Measurements from ENCODE around the gene HLA-F.

Gene HLA-F

DNA sequence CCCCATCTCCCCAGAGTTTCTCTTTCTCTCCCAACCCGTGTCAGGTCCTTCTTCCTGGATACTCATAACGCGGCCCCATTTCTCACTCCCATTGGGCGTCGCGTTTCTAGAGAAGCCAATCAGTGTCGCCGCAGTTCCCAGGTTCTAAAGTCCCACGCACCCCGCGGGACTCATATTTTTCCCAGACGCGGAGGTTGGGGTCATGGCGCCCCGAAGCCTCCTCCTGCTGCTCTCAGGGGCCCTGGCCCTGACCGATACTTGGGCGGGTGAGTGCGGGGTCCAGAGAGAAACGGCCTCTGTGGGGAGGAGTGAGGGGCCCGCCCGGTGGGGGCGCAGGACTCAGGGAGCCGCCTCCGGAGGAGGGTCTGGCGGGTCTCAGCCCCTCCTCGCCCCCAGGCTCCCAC, at the start of gene HLA-F:
HLA-F (plus strand) TSS at position 173 of the 404 bp plus-strand sequence; CDS start at position 203, 30 bp downstream.
- no peak for DNase-seq

DNA sequence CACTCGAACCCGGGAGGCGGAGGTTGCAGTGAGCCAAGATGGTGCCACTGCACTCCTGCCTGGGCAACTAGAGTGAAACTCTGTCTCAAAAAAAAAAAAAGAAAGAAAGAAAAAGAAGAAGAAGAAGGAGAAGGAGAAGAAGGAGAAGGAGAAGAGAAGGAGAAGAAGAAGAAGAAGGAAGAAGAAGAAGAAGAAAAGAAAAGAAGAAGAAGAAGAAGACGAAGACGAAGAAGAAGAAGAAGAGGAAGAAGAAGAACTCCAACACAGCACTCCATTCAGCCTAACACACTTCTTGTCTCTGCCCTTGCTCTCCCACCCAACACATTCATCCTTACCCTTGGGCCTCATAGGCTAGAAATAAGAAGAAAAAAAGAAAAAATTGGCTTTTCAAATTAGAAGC, 49.2 kb upstream of the HLA-F start:
- no peak for DNase-seq

DNA sequence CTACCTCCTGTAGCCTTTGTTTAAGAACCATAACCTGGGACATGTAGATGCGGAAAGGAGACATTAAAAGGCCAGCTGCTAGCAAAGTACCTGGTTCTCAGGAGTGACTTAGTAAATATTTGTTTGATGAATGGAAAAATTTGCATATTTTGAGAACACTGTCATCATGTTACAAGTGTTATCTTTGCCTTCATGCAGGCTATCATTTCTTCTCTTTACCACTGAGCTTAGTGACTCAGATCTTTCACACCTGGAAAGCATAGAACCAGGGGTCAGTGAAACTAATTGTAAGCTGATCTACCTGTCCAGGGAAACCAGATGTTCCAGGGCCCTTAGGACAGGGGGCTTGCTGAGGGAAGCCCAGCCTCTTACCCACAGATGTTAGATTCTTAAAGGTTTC, 47.7 kb upstream of the HLA-F start:
- no peak for DNase-seq

DNA sequence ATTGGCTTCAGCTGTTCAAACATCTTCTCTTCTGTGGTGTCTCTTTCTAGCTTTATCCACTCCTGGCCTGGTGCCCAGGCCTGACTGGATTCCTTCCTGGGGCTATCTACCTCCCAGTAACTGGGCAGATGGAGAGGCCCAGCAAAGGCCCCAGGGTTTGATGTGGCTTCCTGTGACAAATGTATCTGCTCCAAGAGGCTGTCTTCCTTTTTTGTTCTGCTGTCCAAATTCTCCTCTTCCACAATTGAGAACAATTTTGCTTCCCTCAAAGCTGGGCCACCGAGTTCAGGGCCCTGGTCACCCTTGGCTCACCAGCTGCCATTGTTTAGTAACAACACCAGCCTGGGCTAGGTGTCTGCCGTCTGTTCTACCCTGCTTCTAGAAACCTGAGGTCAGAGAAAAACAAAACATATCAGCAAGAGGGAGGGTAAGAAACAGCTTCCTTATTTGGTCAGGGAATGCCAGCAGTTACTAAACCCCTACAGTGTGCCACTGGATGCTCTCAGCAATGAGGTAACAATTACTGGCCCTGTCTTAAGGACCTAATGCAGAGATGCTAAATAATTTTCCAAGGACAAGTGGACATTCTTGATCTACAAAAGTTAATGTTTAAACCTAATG, 46.1 kb upstream of the HLA-F start:
- no peak for DNase-seq

DNA sequence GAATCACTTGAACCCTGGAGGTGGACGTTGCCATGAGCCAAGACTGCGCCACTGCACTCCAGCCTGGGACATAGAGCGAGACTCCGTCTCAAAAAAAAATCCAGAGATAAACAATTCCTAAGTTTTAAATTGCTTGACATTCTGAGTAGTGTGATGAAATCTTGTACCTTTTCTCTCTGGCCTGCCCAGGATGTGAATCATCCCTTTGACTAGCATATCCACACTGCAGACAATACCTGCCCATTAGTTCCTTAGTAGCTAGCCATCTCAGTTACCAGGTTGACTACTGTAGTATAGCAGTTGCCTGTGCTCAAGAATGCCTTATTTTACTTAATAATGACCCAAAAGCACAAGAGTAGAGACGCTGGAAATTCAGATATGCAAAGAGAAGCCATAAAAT, 45.1 kb upstream of the HLA-F start:
- no peak for DNase-seq

DNA sequence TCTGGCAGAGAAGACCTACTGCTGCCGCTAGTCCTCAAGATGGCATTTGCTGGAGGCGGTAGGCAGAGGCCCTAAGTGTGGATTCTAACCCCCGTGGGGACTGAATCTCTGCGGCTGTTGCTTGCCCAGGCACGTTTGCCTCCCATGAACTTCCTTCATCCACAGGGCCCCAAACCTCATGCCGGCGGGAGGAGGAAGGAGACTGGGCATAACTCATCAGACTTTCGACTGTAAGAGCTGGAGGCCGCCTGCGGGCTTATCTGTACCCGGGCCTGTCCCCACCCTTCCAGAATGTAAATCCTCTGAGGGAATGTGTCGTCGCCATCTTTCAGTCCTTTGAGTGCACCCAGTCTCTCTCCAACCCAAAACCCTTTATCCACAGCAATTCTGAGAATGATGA, 43.3 kb upstream of the HLA-F start:
- DNase-seq: no peak

DNA sequence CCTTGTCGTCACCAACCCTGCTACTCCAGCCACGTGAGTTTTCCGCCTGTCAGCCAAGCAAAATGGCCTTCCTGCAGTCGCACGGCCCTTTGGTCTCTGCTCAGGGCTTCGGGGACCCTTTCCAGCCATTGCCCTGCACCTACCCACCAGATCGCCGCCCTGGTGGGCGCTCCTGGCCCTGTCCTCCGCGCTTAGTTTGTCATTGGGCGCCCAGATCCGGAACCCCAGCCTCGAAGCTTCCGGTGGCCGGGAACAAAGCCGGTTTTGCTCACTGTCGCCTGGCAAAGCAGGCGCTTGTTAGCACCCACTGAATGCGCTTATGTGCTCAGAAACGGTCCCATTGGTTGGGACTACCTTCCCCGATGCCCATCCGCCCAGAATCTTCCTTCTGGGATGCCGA, 42.8 kb upstream of the HLA-F start:
- no peak for DNase-seq

DNA sequence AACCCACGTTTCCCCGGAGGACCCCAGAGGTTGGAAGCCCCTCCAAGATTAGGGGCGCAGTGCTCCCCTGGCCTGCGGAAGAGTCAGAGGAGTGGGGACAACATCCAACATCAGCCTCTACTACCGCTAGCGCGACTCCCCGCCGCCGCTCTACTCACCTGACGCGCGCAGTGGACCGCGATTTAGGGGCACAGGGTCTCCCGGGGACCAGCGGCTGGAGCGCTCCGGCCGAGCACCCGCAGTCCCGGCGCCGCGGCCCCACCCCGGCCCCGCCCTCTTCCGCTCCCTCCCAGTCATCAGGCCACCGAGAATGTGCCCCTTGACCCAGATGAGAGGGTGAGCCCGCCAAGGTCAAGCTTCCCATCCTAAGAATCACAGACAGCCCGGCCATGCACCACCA, 42.3 kb upstream of the HLA-F start, which contains the start of gene ZFP57:
ZFP57 (minus strand) TSS at position 249 of the 400 bp plus-strand sequence. CDS start 4,149 bp downstream, outside the sequence.
- no peak for DNase-seq

DNA sequence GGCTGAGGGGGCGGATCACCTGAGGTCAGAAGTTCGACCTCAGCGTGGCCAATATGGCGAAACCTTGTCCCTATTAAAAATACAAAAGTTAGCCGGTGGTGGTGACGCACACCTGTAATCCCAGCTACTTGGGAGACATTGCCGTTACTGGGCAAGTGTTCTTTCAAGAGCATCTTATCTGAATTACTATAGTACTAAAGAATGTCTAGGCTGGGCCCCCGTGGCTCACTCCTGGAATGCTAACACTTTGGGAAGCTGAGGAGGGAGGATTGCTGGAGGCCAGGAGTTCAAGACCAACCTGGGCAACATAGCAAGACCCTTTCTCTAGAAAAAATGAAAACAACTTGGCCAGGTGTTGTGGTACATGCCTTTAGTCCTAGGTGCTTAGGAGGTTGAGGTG, 41.4 kb upstream of the HLA-F start:
- DNase-seq: no peak

DNA sequence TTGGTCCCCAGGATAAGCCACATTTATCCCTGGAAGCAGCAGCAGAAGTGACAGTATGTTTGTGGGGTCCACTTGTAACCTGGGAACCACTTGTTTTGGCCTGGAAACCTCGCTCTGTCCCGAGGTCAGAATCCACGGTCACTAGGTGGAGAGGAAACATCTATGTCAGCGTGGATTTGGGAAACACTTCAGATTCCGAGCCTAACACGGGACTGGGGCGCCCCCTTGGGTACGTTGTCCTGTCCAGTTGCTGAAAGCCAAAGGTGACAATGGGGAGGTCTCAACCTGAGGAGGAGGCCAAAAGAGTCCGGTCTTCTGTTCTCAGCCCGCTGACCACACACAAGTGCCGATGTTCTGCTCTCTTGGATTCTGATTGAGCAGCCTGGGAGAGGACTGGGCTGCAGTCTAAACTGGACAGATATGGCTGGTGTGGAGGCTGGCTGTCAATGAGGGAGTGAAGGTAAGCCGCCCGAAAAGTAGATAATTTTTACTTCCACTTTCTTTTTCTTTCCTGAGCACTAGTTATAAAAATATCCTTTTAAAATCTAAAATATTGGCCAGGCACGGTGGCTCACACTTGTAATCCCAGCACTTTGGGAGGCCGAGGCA, 37.4 kb upstream of the HLA-F start:
- no peak for DNase-seq

DNA sequence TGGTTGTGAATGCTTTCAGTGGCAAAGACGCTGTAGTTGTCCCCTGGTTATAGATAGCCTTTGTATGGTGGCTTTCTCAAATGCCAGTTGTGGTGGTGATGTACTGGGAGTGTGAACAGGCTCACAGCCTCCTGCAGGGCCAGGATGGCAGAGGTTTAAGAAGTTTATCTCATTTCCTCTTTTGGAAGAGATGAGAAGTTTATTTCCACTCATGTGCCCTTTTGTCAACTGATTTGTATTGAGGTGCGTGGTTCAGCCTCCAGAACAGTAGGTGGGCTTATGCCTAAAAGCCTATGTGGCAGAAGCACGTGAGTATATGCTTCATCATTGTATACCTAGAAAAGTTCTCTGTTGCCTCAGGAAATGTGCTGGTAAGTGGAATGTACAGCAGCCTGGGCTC, 28.6 kb upstream of the HLA-F start:
- DNase-seq: no peak

DNA sequence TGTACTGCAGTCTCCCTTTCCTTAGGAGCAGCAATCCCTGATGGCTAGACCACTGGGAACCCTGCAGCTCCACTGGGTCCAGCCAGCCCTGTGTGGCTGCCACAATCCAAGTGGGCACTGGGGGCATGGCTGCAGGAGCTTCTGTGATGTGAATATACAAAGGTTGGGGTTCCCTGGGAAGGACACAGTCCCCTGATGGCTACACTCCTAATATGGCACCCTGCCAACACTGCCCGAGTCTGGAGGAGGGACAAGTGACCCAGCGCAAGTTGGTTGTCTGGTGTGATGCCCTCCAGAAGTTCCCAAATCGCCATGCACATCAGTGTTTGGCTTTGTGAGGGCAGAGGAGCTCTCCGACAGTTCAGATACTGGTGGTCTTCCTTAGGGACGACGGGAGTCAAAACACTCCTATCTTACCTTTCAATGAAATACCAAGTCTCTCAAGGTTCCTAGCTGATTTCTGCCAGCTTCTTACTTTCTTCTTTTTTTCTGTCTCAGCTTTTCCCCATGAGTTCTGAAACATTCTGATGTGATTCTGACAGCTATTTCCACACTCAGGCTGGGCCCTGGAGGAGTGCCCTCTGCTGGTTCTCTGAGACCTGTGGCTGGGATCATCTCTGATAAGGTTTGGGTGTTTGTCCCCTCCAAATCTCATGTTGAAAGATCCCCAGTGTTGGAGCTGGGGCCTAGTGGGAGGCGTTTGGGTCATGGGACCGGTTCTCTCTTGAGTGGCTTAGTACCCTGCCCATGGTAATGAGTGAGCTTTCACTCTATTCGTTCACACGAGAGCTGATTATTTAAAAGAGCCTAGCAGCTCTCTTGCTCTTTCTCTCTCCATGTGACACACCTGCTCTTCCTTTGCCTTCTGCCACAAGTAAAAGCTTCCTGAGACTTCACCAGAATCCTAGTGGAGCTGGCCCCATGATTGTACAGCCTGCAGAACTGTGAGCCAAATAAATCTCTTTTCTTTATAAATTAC, 26.8 kb upstream of the HLA-F start:
- no peak for DNase-seq

DNA sequence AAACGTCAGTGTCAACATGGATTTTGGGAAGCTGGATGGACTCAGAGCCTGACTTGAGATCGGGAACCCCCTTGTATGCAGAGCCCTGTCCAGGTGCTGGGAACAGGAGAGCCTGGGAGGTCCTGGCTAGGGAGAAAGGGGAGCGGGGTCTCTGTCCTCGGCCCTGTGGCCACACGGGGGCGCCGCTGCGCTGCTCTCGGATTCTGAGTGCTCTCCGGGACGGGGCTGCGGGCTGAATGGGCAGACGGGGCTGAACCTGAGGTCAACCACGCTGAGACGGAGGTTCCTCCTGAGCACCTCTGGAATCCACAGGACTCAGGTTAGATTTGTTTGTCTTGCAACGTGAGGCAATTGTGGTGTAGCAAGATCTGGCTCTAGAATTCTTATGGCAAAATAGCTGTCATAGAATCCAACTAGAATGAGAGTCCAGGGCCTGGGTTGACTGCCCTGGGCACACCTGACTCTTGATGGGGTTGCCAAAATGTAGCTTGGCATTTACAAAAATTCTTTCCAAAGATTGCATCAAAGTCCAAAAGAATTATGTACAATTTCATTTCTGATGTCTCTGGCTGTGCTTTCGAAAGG, 20.6 kb upstream of the HLA-F start:
- no peak for DNase-seq

DNA sequence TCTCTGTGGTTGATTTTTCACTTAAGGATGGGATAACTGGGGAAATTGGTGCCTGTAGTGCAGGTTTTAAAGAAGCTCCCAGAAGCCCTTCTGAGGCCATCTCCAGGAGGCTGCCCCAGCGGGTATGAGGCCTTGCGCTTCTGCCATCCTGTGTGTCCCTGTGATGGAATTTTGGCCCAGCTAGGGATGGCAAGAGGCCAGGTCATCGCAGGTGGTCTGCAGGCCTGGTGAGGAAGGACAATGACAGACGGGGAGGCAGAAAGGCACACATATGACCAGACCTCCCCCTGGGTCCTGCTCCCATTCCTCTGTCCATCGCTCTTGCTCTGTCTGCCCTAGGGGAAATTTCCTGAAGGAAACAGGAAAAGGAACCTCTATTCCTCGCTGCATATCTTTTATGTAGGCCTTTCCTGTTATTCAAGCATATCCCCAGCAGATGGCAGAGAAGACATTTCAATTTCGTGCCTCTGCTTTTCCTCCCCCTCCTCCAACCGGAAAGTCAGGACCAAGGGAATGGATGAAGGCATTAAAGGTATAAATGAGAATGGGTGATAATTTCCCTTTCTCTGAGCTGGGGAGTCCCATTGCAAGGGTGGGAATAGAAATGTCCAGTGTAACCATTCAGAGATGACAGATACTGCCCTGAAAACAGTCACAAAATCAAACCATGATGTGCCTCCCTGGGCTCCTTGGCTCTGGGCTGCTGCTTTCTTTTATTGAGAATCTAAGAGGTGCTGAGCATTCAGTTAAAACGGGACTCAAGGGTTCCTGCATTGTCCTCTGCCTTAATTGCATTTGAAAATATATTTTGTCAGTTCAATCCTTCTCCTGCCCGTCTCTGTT, 17.6 kb upstream of the HLA-F start:
- DNase-seq: no peak

DNA sequence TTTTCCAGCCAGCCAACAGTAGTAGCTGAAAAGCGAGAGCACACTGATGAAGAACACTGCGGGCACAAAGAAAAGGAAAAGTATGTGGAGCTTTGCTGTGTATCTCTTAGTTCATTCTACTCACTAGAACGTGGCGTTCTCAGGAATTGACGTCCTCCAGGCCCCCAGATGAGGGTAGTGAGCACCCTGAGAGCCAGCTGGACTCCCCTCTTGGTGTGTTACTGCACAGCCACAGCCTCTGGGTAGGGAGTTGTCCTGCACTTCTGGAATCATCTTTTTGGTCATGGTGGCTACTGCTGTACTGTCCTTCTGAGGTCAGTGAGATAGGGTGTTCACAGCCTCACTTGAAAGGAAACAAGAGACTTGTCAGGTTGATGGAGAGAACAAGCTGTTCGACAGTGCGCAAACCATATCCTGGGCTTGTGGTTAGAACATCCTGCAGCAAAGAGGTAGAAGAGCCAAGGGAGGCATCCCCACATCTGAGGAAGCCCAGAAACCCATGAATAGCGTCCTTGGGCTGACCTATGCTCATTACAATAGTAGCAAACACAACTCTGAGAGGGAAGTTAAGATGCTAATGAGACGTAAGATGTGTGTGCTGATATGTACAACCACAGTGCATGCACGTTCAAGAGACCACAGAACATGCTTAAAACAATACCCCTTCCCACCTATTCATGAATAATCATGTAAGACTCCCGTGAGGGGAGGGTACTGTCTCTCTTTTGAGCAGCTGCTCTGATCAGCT, 14.6 kb upstream of the HLA-F start:
- no peak for DNase-seq

DNA sequence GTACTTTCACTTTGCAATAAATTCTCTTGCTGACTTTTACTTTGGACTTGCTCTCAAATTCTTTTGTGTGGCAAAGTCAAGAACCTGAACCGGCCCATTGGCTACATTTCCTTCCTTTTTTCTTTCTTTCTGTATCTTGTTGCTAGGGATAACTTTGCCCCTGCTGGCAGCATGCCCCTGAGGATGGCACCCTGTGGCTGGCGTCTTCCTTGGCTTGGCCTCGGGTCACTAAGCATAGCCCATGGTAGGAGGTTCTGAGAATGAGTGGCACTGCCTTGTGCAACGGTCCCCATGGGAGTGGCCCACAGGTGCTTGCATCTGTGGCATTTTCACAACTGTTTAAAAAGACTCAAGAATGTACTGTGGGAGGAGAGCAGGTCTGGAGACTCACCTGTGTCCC, 14.0 kb upstream of the HLA-F start:
- DNase-seq: no peak

DNA sequence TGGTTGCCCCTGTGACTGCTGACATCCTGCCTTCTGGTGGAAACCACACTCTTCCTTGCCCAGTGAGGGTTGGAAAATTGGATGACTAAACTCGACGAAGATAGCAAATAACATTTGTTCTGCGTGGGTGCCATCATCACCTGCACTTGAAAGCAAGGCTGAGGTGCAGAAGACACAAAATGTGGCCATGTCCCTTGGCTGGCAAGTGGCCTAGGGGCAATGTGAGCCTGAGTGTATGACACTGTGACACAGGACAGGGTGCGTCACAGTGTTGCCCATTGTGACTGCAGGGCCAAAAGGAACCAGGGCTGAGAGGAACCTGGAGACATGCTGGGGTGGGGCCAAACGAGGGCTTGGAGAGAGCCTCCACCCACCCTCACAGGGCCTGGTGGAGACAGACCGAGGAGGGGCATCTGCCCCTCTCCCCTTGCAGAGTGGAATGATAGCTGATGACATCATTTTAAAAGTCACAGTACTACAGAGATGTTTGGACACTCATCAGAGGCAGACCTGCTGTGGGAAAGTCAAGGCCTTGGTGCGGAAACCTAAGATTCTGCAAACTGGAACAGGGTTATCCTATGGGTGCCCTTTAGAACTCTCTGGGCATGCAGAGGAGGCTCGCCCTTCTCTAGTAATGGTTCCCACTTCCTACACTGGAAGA, 12.8 kb upstream of the HLA-F start:
- DNase-seq: no peak

DNA sequence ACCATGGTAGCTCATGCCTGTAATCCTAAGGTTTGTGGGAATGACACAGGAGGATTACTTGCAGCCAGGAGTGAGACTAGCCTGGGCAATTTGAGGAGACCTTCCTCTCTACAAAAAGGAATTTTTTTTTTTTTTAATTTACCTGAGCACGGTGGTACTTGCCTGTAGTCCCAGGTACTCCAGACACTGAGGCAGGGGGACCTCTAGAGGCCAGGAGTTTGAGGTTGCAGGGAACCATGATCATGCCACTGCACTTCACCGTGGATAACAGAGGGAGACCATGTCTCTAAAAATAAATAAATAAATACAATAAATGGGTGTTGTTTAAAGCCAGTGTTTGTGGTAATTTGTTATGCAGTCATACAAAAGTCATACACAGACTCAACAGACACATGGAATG, 2.4 kb upstream of the HLA-F start:
- DNase-seq: no peak

DNA sequence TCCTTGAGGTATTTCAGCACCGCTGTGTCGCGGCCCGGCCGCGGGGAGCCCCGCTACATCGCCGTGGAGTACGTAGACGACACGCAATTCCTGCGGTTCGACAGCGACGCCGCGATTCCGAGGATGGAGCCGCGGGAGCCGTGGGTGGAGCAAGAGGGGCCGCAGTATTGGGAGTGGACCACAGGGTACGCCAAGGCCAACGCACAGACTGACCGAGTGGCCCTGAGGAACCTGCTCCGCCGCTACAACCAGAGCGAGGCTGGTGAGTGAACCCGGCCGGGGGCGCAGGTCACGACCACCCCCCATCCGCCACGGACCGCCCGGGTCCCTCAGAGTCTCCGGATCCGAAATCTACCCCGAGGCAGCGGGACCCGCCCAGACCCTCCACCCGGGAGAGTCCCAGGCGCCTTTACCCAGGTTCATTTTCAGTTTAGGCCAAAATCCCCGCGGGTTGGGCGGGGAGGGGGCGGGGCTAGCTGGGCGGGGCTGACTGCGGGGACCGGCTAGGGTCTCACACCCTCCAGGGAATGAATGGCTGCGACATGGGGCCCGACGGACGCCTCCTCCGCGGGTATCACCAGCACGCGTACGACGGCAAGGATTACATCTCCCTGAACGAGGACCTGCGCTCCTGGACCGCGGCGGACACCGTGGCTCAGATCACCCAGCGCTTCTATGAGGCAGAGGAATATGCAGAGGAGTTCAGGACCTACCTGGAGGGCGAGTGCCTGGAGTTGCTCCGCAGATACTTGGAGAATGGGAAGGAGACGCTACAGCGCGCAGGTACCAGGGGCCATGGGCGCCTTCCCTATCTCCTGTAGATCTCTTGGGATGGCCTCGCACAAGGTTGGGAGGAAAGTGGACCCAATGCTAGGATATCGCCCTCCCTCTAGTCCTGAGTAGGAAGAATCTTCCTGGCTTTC, 693 bp downstream of the HLA-F start:
- DNase-seq: no peak

All from KG1 (cell line).